ENCODE measurements around the gene VPS13D.
"Not testable (repeated sequence)": the region's sequence is repeated elsewhere in the genome, so short reads cannot be mapped to it uniquely, and the experiment has no call there.

VPS13D gene

DNA sequence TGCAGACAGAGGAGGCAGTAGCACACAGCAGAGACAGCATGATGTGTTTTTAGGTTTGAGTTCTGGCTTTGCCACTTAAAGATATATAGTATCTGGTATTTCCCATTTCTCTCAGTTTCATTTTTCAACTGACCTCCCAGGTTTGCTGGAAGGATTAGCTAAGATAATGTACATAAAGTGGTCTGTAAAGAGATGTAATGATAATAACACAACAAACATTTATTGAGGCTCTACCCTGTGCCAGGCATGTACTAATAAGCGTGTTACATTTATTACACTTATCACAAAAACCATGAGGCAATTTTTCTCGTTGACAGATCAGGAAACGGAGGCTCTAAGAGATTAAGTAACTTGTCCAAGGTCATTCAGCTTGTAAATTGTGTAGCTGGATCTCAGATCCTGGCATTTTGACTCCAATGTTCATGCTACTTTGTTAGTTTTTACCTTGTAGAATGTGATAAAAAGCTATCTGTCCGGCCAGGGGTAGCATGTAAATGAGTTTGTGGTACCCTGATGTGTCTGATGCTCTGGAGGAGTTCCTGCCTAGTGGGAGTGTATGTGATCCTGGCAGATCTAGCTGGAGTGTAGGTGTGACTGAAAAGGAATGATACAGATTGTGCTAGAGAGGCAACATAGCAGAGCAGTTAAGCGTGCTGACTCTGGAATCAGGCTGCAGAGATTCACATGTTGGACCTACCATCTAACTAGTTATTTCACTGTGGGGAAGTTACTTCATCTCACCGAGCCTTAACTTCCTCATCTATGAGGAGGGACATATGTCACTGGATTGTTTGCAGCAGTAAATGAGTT is 146.6 kb downstream of the VPS13D start:
- POLR2A ChIA-PET: no interaction called here
- DNase-seq (ENCODE audit: extremely low spot score): no peak
- TF ChIP-seq FOXM1 (IDR thresholded peaks at IDR 0.05; ENCODE audit: borderline replicate concordance) (no peak), FOXK2 (IDR thresholded peaks at IDR 0.05) (no peak), FOXA1 (IDR thresholded peaks at IDR 0.05) (no peak)
- CTCF ChIA-PET: interaction anchor here (0.6 kb wide), 1 partner anchor 269 kb away, joined by 3 read pairs; no protein-coding TSS in a partner anchor

DNA sequence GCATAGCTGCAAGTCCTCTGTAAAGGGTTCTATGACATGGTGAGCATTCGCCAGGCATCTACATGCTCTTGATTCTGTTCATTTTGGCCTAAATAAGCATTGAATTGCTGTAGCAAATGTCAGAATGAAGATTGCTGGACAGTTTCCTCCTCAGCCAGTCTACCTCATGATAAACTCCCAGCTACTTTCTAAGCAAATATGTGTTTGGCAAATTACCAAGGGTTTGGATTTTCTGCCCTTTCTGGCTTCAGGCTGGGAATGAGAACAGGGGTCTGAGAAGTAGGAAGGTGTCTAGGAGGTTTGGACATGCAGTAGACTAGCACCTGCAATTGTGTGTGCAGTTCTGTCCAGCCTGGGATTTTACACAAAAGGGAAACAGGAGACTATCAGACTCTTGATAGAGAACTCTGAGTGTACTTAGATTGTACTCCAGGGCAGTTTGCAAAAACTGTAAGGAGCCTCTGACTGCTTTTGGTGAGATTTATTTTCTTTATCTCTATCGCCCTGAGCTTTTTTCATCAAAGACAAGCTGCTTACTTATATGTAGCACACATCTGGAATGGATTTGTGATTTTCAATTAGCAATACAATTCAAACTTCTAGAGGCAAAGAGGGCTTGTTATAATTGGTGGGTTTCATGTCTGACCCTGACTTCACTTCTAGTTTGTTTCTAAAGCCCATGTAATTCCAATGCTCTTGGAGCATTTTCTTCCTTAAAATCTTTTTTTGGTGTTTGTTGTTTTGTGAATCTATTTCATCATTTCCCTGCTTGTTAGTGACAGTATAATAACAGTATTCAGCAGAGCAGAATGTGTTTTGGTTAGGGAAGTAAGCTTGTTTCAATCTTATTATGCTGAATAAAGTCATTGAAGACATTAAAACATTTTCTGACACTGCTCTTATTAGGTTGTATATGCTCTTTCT is 150.8 kb downstream of the VPS13D start:
- no peak for TF ChIP-seq BHLHE40 (IDR thresholded peaks at IDR 0.05; ENCODE audit: borderline replicate concordance)
- TF ChIP-seq FOXA1 (IDR thresholded peaks at IDR 0.05): no peak
- no peak for TF ChIP-seq SP1 (IDR thresholded peaks at IDR 0.05)
- ChIA-PET POLR2A (no interaction called here), CTCF (no interaction called here)
- no peak for DNase-seq (ENCODE audit: extremely low spot score)

DNA sequence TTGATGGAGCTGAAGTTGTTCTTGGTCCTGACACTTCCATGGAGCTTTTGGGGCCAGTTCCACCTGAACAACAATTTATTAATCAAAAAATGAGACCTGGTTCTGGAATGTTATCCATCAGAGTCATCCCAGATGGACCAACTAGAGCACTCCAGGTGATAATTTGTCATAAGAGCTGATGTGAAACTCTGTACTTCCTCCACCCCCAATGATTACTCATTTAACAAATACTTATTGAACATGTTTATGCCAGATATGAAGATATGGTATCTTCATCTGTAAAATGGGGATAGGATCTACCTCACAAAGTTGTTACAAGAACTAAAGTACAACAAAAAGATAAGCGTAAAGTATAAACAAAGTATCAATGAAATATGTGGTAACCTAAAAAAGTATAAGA is 153.2 kb downstream of the VPS13D start:
- POLR2A ChIA-PET: no interaction called here
- no peak for DNase-seq (ENCODE audit: extremely low spot score)
- CTCF ChIA-PET: no interaction called here
- TF ChIP-seq FOXK2 (IDR thresholded peaks at IDR 0.05): no peak
- no peak for TF ChIP-seq ARNT (IDR thresholded peaks at IDR 0.05)

DNA sequence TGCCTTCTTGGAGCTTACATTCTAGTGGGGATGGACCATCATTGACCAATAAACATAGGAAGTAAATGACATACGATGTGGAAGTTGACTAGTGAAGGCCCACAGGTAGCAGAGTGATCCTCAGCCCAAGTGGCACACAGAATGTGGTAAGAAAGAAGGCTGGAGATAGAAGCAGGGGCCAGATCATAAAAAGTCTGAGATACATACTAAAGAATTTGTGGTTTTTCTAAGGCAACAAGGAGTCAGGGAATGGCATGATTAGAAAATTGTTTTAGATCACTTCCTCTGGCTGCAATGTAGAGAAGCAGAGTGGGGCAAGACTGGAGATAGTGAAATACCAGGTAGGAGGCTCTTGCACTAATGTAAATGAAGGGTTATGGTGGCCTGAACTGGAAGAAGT is 154.0 kb downstream of the VPS13D start:
- CTCF ChIA-PET: no interaction called here

DNA sequence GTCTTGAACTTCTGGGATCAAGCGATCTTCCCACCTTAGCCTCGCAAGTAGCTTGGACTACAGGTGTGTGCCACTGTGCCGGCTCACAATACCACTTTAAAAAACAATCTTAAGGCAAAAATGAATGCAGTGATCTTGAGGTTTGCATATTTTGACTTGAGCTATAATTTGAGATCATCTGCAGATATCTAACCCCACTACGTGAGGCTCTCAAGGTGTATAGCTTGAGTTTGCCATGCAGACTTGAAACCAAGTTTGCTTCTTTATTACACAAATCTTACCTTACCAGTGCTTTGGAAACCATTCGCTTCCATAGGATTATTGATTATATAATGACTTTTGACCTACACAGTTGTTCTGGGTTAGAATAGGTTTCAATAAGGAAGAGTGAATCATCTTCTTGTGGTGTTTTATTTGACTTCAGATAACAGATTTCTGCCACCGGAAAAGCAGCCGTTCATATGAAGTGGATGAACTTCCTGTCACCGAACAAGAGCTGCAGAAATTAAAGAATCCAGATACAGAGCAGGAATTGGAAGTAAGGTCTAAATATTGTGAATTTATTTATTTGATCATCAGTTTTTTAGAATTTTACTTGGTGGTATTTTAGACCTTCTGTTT is 155.1 kb downstream of the VPS13D start:
- TF ChIP-seq ZNF384 (IDR thresholded peaks at IDR 0.05): no peak
- TF ChIP-seq ELF4 (IDR thresholded peaks at IDR 0.05): no peak
- TF ChIP-seq, protein P1, sequence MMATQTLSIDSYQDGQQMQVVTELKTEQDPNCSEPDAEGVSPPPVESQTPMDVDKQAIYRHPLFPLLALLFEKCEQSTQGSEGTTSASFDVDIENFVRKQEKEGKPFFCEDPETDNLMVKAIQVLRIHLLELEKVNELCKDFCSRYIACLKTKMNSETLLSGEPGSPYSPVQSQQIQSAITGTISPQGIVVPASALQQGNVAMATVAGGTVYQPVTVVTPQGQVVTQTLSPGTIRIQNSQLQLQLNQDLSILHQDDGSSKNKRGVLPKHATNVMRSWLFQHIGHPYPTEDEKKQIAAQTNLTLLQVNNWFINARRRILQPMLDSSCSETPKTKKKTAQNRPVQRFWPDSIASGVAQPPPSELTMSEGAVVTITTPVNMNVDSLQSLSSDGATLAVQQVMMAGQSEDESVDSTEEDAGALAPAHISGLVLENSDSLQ (IDR thresholded peaks at IDR 0.05): no peak
- TF ChIP-seq CTBP1 (IDR thresholded peaks at IDR 0.05; ENCODE audit: borderline replicate concordance): no peak
- TF ChIP-seq TARDBP (IDR thresholded peaks at IDR 0.05): no peak
- no peak for TF ChIP-seq SP1 (IDR thresholded peaks at IDR 0.05)
- no peak for TF ChIP-seq NFRKB (IDR thresholded peaks at IDR 0.05)
- no peak for TF ChIP-seq ARNT (IDR thresholded peaks at IDR 0.05)
- TF ChIP-seq BHLHE40 (IDR thresholded peaks at IDR 0.05; ENCODE audit: borderline replicate concordance): no peak
- TF ChIP-seq FOXK2 (IDR thresholded peaks at IDR 0.05): no peak
- no peak for TF ChIP-seq LEF1 (IDR thresholded peaks at IDR 0.05; ENCODE audit: borderline replicate concordance)
- TF ChIP-seq FOXA1 (IDR thresholded peaks at IDR 0.05): no peak
- no peak for TF ChIP-seq L3MBTL2 (conservative IDR thresholded peaks at IDR 0.05)
- TF ChIP-seq SUZ12 (IDR thresholded peaks at IDR 0.05): no peak
- no peak for TF ChIP-seq FOXM1 (IDR thresholded peaks at IDR 0.05; ENCODE audit: borderline replicate concordance)
- no peak for TF ChIP-seq HDGF (IDR thresholded peaks at IDR 0.05; ENCODE audit: borderline replicate concordance)
- CTCF ChIA-PET: interaction anchor here (1.2 kb wide), 1 partner anchor 46 kb away, joined by 3 read pairs; no protein-coding TSS in a partner anchor
- POLR2A ChIA-PET: no interaction called here
- DNase-seq (ENCODE audit: extremely low spot score): no peak

More for the DNA sequence above, 154.0 kb downstream of the VPS13D start:
- POLR2A ChIA-PET: no interaction called here
- TF ChIP-seq ARNT (IDR thresholded peaks at IDR 0.05) (no peak), LEF1 (IDR thresholded peaks at IDR 0.05; ENCODE audit: borderline replicate concordance) (no peak), SUZ12 (IDR thresholded peaks at IDR 0.05) (no peak), SP1 (IDR thresholded peaks at IDR 0.05) (no peak), BHLHE40 (IDR thresholded peaks at IDR 0.05; ENCODE audit: borderline replicate concordance) (no peak), L3MBTL2 (conservative IDR thresholded peaks at IDR 0.05) (no peak), FOXK2 (IDR thresholded peaks at IDR 0.05) (no peak), ELF4 (IDR thresholded peaks at IDR 0.05) (no peak)
- DNase-seq (ENCODE audit: extremely low spot score): no peak

DNA sequence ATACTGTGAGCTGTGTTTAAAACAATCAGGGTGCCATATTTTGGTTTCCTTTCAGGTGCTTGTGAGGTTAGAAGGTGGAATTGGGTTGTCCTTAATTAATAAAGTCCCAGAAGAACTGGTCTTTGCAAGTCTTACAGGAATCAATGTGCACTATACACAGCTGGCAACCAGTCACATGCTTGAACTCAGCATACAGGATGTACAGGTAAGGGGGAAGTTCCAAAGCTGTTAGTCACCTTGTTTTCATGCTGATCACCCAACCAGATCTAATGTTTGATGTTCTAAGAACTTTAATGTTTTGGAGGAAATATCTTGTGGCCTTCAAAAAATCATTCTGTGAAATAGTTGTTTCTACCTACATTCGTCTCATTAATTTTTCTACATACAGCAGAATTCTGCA is 156.3 kb downstream of the VPS13D start:
- POLR2A ChIA-PET: no interaction called here

DNA sequence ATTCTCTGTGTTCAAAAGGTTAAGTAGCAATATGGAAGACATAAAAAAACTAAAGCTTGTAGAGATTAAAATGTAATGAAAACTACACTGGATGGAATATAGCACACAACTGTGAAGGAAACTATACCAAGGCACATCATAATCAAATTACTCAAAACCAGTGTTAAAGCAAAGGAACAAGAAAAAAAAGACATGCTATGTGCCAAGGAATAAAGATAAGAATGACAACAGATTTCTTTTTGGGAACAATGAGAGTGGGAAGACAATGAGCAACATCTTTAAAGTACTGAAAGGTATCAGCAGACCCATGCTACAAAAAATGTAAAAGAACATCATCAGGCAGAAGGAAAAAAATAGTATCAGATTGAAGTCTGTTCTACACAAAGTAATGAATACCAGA is 157.8 kb downstream of the VPS13D start:
- ChIA-PET CTCF (no interaction called here), POLR2A (no interaction called here)
- no peak for DNase-seq (ENCODE audit: extremely low spot score)
- TF ChIP-seq FOXK2 (IDR thresholded peaks at IDR 0.05): no peak
- TF ChIP-seq SUZ12 (IDR thresholded peaks at IDR 0.05): no peak
- no peak for TF ChIP-seq NFRKB (IDR thresholded peaks at IDR 0.05)
- TF ChIP-seq ARNT (IDR thresholded peaks at IDR 0.05): no peak
- no peak for TF ChIP-seq FOXA1 (IDR thresholded peaks at IDR 0.05)
- no peak for TF ChIP-seq ELF4 (IDR thresholded peaks at IDR 0.05)
- TF ChIP-seq, protein P1 (IDR thresholded peaks at IDR 0.05): no peak
- no peak for TF ChIP-seq HDGF (IDR thresholded peaks at IDR 0.05; ENCODE audit: borderline replicate concordance)
- TF ChIP-seq TARDBP (IDR thresholded peaks at IDR 0.05): no peak
- no peak for TF ChIP-seq SP1 (IDR thresholded peaks at IDR 0.05)
- TF ChIP-seq FOXM1 (IDR thresholded peaks at IDR 0.05; ENCODE audit: borderline replicate concordance): no peak
- no peak for TF ChIP-seq L3MBTL2 (conservative IDR thresholded peaks at IDR 0.05)
- no peak for TF ChIP-seq LEF1 (IDR thresholded peaks at IDR 0.05; ENCODE audit: borderline replicate concordance)
- no peak for TF ChIP-seq ZNF384 (IDR thresholded peaks at IDR 0.05)
- TF ChIP-seq BHLHE40 (IDR thresholded peaks at IDR 0.05; ENCODE audit: borderline replicate concordance): no peak
- TF ChIP-seq CTBP1 (IDR thresholded peaks at IDR 0.05; ENCODE audit: borderline replicate concordance): no peak

More for the DNA sequence above, 156.3 kb downstream of the VPS13D start:
- CTCF ChIA-PET: no interaction called here
- TF ChIP-seq TARDBP (IDR thresholded peaks at IDR 0.05) (no peak), ELF4 (IDR thresholded peaks at IDR 0.05) (no peak), SP1 (IDR thresholded peaks at IDR 0.05) (no peak), ZNF384 (IDR thresholded peaks at IDR 0.05) (no peak), FOXA1 (IDR thresholded peaks at IDR 0.05) (no peak), FOXM1 (IDR thresholded peaks at IDR 0.05; ENCODE audit: borderline replicate concordance) (no peak), NFRKB (IDR thresholded peaks at IDR 0.05) (no peak), HDGF (IDR thresholded peaks at IDR 0.05; ENCODE audit: borderline replicate concordance) (no peak), L3MBTL2 (conservative IDR thresholded peaks at IDR 0.05) (no peak), BHLHE40 (IDR thresholded peaks at IDR 0.05; ENCODE audit: borderline replicate concordance) (no peak), LEF1 (IDR thresholded peaks at IDR 0.05; ENCODE audit: borderline replicate concordance) (no peak), ARNT (IDR thresholded peaks at IDR 0.05) (no peak), FOXK2 (IDR thresholded peaks at IDR 0.05) (no peak), SUZ12 (IDR thresholded peaks at IDR 0.05) (no peak)
- no peak for DNase-seq (ENCODE audit: extremely low spot score)

DNA sequence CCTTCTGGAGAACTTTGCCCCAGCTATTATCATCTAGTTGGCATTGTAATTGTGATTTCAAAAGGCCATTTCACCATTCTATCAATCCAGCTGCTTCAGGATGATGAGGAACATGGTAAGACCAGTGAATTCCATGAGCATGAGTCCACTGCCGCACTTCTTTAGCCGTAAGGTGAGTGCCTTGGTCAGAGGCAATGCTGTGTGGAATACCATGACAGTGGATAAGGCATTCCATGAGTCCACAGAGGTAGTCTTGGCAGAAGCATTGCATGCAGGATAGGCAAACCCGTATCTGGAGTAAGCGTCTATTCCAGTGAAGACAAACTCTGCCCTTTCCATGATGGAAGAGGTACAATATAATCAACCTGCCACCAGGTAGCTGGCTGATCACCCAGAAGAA is 160.5 kb downstream of the VPS13D start:
- DNase-seq (ENCODE audit: extremely low spot score); POLR2A ChIA-PET; CTCF ChIA-PET: not testable (repeated sequence)
